HG03045 (cell line): ENCODE measurements around the gene TRPM7.
"Not testable (repeated sequence)": the region's sequence is repeated elsewhere in the genome, so short reads cannot be mapped to it uniquely, and the experiment has no call there.

Source experiments
- ATAC-seq: cut with Tn5 transposase; IDR thresholded peaks from one replicate; pipeline ENCODE4 v1.9.1; 2021; ENCODE audit warnings: mild to moderate bottlenecking, moderate library complexity; ENCODE audit not compliant: unreplicated experiment

The TRPM7 gene

GRCh38 chr15:50686469-50687301 is at the start of gene TRPM7:
TSS of gene TRPM7 (minus strand) at chr15:50686797. CDS start at chr15:50686533, 264 bp downstream.
- peak; percentile 86 for ATAC-seq

- ATAC-seq: no peak
These were observed 48.6 kb upstream of the TRPM7 start for GRCh38 chr15:50735156-50735555.

- ATAC-seq: no peak
These were observed 39.7 kb upstream of the TRPM7 start for GRCh38 chr15:50726315-50726714.

- ATAC-seq: no peak
These were observed 32.1 kb upstream of the TRPM7 start for GRCh38 chr15:50718700-50719125.

- no peak for ATAC-seq
These were observed 25.4 kb upstream of the TRPM7 start for GRCh38 chr15:50712018-50712417.

GRCh38 chr15:50710585-50710984 is 24.0 kb upstream of the TRPM7 start:
- ATAC-seq: no peak

GRCh38 chr15:50707878-50708427 is 21.4 kb upstream of the TRPM7 start:
- no peak for ATAC-seq

GRCh38 chr15:50702762-50703334 is 16.3 kb upstream of the TRPM7 start:
- ATAC-seq: no peak

GRCh38 chr15:50698101-50698500 is 11.5 kb upstream of the TRPM7 start:
- no peak for ATAC-seq

- no peak for ATAC-seq
These were observed 10.7 kb upstream of the TRPM7 start for GRCh38 chr15:50697109-50697797.

- ATAC-seq: not testable (repeated sequence)
These were observed 8.1 kb upstream of the TRPM7 start for GRCh38 chr15:50694634-50695165.

GRCh38 chr15:50687302-50687902 is 805 bp upstream of the TRPM7 start:
- no peak for ATAC-seq

- peak; percentile 65 for ATAC-seq
These were observed 575 bp downstream of the TRPM7 start for GRCh38 chr15:50685976-50686468.

- ATAC-seq: no peak
These were observed 1.2 kb downstream of the TRPM7 start for GRCh38 chr15:50685191-50685975.

GRCh38 chr15:50681467-50681866 is 5.1 kb downstream of the TRPM7 start:
- no peak for ATAC-seq

GRCh38 chr15:50676799-50677483 is 9.7 kb downstream of the TRPM7 start:
- ATAC-seq: no peak

- no peak for ATAC-seq
These were observed 11.0 kb downstream of the TRPM7 start for GRCh38 chr15:50675535-50676144.

- ATAC-seq: no peak
These were observed 16.5 kb downstream of the TRPM7 start for GRCh38 chr15:50670115-50670514.

- ATAC-seq: no peak
These were observed 17.0 kb downstream of the TRPM7 start for GRCh38 chr15:50669611-50670010.
